Prostate gland (tissue), 2 donors: ENCODE data around the gene ATG7. TPM values are rescaled to one million over a fixed set of nuclear protein-coding genes. Genes with fewer than 3 reads are reported as not detected.

Experiments
- DNase-seq: peaks from one replicate; pipeline ENCODE4 v3.0.0-alpha.2; 2019; ENCODE audit warnings: low spot score
- H3K27ac ChIP-seq, 2 donors: fragments of 200-600 bp; sonication (generic); 2 replicates each; pipeline ENCODE4 v1.5.1; 2017 to 2019
- H3K27me3 ChIP-seq: fragments of 200-600 bp; sonication (generic); replicated peaks from 2 replicates; pipeline ENCODE4 v1.5.1; 2019; ENCODE audit not compliant: insufficient read depth
- H3K36me3 ChIP-seq, 2 donors: fragments of 200-600 bp; sonication (generic); 1 replicate in 1 of 2; 2 replicates in 1 of 2; pipeline versions ENCODE4 v1.5.1 to v1.8.1; 2017 to 2019
- H3K4me1 ChIP-seq: fragments of 200-600 bp; sonication (generic); replicated peaks from 2 replicates; pipeline ENCODE4 v1.5.1; 2019
- H3K4me3 ChIP-seq, 2 donors: fragments of 200-600 bp; sonication (generic); 2 replicates each; pipeline ENCODE4 v1.5.1; 2017 to 2019
- H3K9me3 ChIP-seq: fragments of 200-600 bp; sonication (generic); 2 replicates; pipeline ENCODE4 v1.5.1; 2017
- POLR2A ChIP-seq: fragments of 450-650 bp; IDR thresholded peaks from one replicate; pipeline ENCODE4 v1.6.1; 2016; ENCODE audit warnings: antibody characterized with exemption, mild to moderate bottlenecking
- POLR2AphosphoS5 ChIP-seq: sonication (generic); formaldehyde crosslinking; IDR thresholded peaks from one replicate; pipeline ENCODE4 v1.6.1; 2017; ENCODE audit warnings: antibody characterized with exemption
- WGBS: methylation state at CpG from one replicate; pipeline ENCODE4 v1.1.5; 2018; 5-methylcytosine and 5-hydroxymethylcytosine counted together
- intact Hi-C: fragments of 100-400 bp; cut with DNase I; formaldehyde crosslinking; loops from one replicate; pipeline ENCODE4 v1.14.2; 2022
- total RNA-seq, 2 donors: library from RNA; depleted of rRNA; stranded (reverse); fragments of >200 nt; gene quantifications; one replicate each; pipeline ENCODE4 v1.1.0, GENCODE V29; 2016
- TF ChIP-seq, protein P1 (sequence below), 4 experiments: fragments of 200-600 bp in 2 of 4; fragments of 450-650 bp in 2 of 4; sonication (generic) in 2 of 4; IDR thresholded peaks; 1 replicate in 3 of 4; 2 replicates in 1 of 4; pipeline ENCODE4 v1.5.1; 2016 to 2019; ENCODE audit warnings: antibody characterized with exemption in 4 of 4, mild to moderate bottlenecking in 2 of 4, moderate library complexity in 2 of 4

Gene ATG7
- total RNA-seq, 2 donors from 2014 or later: 25.2 to 66.5 TPM

DNA sequence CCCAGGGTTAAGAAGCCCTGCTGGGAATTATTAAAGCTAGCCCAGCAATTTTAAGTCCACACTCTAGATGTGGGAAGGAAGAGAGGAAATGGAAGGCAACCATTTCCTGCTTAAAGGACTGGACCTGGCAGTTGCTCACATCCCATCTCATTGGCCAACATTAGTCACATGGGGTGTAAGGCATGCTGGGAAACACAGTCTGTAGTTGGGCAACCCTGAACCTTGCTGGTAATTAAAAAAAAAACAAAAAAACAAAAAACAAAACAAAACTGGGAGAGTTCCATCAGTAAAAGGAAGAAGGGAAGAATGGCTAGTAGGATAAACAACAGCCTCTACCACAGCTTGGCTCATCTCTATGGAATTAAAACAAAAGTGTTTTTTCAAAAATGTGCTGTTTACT lies 235.5 kb downstream of the ATG7 start:
- no peak overlapping the region for H3K27ac ChIP-seq
- H3K4me1 ChIP-seq: peaks cover 13% of the 10 kb centered on the region
- H3K27me3 ChIP-seq: no peaks in the 10 kb centered on the region
- intact Hi-C loops: no loop called here
- TF ChIP-seq, protein P1, sequence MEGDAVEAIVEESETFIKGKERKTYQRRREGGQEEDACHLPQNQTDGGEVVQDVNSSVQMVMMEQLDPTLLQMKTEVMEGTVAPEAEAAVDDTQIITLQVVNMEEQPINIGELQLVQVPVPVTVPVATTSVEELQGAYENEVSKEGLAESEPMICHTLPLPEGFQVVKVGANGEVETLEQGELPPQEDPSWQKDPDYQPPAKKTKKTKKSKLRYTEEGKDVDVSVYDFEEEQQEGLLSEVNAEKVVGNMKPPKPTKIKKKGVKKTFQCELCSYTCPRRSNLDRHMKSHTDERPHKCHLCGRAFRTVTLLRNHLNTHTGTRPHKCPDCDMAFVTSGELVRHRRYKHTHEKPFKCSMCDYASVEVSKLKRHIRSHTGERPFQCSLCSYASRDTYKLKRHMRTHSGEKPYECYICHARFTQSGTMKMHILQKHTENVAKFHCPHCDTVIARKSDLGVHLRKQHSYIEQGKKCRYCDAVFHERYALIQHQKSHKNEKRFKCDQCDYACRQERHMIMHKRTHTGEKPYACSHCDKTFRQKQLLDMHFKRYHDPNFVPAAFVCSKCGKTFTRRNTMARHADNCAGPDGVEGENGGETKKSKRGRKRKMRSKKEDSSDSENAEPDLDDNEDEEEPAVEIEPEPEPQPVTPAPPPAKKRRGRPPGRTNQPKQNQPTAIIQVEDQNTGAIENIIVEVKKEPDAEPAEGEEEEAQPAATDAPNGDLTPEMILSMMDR (IDR thresholded peaks at IDR 0.05): no peak
- TF ChIP-seq POLR2A (no peak), POLR2AphosphoS5 (no peak)
- H3K36me3 ChIP-seq: no peaks in the 10 kb centered on the region
- H3K4me3 ChIP-seq: no peak overlapping the region
- no peak for DNase-seq
- no peaks in the 10 kb centered on the region for H3K9me3 ChIP-seq

DNA sequence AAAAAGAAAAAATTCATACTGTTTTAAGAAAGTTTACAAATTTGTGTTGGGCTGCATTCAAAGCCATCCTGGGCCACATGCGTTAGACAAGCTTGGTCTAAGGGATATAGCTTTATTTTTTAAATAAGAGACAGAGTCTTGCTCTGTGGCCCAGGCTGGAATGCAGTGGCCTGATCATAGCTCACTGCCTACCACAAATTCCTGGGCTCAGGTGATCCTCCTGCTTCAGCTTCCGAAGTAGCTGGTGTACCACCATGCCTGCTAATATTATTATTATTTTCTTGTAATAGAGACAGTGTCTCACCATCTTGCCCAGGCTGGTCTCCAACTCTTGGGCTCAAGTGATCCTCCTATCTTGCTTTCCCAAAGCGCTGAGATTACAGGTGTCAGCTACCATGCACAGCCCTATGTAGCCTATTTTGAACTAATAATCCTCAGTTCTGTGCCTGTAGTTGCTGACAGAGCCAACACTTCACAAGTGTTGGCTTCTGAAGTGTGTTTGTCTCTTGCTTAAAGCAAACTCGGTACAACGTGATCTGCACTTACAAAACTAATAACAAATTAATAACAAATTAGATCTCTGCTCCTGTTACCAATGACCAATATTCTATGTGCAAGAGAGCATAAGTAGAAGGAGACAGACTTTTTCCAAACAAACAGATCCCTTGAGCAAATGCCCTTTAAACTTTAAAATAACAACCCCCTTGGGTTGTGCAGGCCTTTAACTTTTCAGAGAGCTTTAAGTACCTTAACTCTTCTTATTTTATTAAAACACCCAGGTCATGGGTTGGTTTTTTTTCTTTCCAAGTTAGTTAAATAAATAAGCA lies 236.4 kb downstream of the ATG7 start:
- intact Hi-C loops: no loop called here
- no peaks in the 10 kb centered on the region for H3K36me3 ChIP-seq
- peaks cover 13% of the 10 kb centered on the region for H3K4me1 ChIP-seq
- peak overlapping the region; percentile 61 to 64 for H3K27ac ChIP-seq
- TF ChIP-seq POLR2A: no peak
- TF ChIP-seq POLR2AphosphoS5: no peak
- TF ChIP-seq, protein P1 (IDR thresholded peaks at IDR 0.05): no peak
- no peak overlapping the region for H3K4me3 ChIP-seq
- no peak for DNase-seq
- 67% methylated on average over 5 of the region's 5 CpGs for WGBS
- H3K27me3 ChIP-seq: no peaks in the 10 kb centered on the region
- H3K9me3 ChIP-seq: no peaks in the 10 kb centered on the region

DNA sequence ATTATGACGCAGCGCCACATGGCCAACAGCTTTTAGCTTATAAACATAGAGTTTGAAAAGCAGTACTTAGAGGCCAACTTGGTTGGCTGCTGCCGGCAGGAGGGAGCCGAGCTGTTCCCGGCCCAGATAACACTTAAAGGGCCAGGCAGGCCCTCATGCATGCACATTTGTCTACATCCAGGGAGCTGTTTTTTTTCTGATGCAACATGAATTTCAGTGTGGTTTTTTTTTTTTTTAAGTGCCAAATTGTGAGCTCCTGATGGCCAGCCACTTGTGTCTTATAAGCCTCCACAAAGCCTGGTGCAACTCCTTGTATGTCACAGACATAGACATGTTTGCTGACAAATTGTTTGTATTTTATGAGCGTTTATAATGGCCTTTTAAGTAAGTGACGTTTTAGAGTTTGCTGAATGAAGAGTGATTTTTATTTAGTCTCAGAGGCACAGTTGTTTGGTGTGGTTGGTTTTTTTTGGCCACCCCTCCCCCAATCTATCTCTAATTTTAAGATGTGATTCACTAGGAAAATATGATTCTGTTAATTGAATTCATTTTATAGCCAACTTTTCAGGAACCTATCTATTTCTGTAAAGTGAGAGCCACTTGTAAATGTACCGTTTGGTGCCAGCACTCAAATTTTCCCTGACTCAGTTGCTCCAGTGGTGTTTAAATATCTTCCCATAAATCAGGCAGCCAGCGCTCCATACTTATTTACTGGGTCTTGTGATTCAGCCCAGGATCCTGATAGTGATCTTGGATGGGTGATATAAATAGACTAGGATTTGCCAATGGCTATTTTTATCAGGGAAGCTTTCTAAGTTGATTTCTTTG lies 237.2 kb downstream of the ATG7 start:
- peak overlapping the region; percentile 61 to 64 for H3K27ac ChIP-seq
- DNase-seq: peak; percentile 53
- TF ChIP-seq, protein P1 (IDR thresholded peaks at IDR 0.05): peak in 1 of 4 experiments; percentile 10
- TF ChIP-seq POLR2AphosphoS5: peak; percentile 76
- TF ChIP-seq POLR2A: no peak
- H3K36me3 ChIP-seq: no peaks in the 10 kb centered on the region
- H3K4me3 ChIP-seq: no peak overlapping the region
- H3K9me3 ChIP-seq: no peaks in the 10 kb centered on the region
- WGBS: 7% methylated on average over 9 of the region's 9 CpGs
- intact Hi-C loops: no loop called here
- H3K27me3 ChIP-seq: no peaks in the 10 kb centered on the region
- peaks cover 13% of the 10 kb centered on the region for H3K4me1 ChIP-seq

DNA sequence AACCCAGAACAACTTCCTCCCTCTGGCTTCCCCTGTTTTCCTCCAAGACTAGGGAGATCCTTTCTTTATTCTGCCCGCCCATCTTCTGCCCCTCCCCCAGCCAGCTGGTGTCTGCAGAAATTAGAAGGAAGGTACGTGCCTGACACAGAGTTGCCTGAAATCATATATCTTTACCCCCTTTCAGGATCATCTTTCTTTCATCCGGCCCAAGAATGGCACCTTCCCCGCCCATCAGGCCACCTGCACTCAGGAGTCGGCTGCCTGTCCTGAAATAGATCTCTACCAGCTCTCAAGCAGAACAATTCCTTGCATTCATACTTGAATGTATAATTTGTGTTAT lies 237.8 kb downstream of the ATG7 start:
- Histone ChIP-seq H3K36me3 (no peaks in the 10 kb centered on the region), H3K27ac (peak overlapping the region; percentile 61 to 64), H3K9me3 (no peaks in the 10 kb centered on the region), H3K27me3 (no peaks in the 10 kb centered on the region), H3K4me1 (peaks cover 13% of the 10 kb centered on the region), H3K4me3 (no peak overlapping the region)
- 29% methylated on average over 5 of the region's 5 CpGs for WGBS
- intact Hi-C loops: no loop called here
- DNase-seq: no peak
- TF ChIP-seq POLR2AphosphoS5: no peak
- TF ChIP-seq, protein P1 (IDR thresholded peaks at IDR 0.05): no peak
- no peak for TF ChIP-seq POLR2A
